ENCODE data around the gene SMOC2.
"Not testable (repeated sequence)": the region's sequence is repeated elsewhere in the genome, so short reads cannot be mapped to it uniquely, and the experiment has no call there.

GRCh38 chr6:168692915-168693257 lies 251.9 kb downstream of the SMOC2 start:
- TF ChIP-seq CTCF (IDR thresholded peaks at IDR 0.05 in 2 of 3, conservative IDR thresholded peaks at IDR 0.05 in 1 of 3; ENCODE audit: borderline replicate concordance in 1 of 3, insufficient read depth in 1 of 3, low read depth in 2 of 3, low read length in 2 of 3); POLR2A (IDR thresholded peaks at IDR 0.05; ENCODE audit: borderline replicate concordance, extremely low read depth, insufficient read depth, insufficient read length); ZBTB33 (IDR thresholded peaks at IDR 0.05; ENCODE audit: extremely low read depth, insufficient replicate concordance, low read length): not testable (repeated sequence)
